Renal pelvis (tissue), 4 donors: Measurements from ENCODE around the gene APOD. TPM values are rescaled to one million over a fixed set of nuclear protein-coding genes. Genes with fewer than 3 reads are reported as not detected.

Experiments
- DNase-seq: peaks from one replicate; pipeline ENCODE4 v3.0.0-alpha.2; 2013
- polyA plus RNA-seq, 3 donors: library from polyadenylated mRNA; unstranded; fragments of 120-200 nt; gene quantifications; one replicate each; pipeline ENCODE4 v1.2.1, GENCODE V29; 2013; ENCODE audit not compliant: insufficient read length in 3 of 3

APOD gene
- polyA plus RNA-seq, 3 donors: 8.2 to 11.3 (median 10.0) TPM

DNA sequence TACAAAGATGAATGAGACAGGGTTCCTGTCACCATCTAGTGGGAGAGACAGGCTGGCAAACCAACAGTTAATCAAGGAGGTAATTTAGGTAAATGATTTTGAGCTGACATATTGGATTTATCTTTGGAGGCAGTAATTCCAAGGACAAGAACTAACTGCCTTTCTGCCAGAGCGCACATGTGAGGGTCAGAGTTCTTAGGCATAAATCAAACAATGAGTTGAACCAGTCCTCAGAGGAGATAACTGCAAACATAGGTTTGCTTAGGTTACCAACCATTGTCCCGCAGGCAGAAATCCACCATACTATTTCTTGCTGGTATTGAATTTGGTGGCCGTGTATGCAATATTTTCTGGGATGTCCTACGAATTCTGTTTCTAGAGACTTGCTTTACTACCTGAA, 26.4 kb downstream of the APOD start:
- no peak for DNase-seq

DNA sequence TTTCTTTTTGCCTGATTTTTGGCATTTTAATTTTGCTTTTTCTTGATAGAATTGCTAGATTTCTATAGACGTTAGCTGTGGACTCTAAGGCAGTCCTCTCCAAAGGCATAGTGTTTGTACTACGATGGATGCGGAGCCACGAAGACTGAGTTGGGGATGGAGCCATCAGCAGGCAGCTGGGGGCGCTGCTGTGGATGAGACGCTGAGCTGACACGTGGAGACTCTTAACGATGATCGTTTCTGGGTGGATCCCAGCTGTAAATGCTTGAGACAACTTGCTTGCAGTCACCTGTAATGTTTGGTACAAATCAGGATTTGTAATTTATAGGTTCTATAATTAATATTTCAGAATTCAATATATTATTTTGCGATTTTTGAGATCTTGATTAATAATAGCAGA, 27.4 kb downstream of the APOD start:
- DNase-seq: no peak

DNA sequence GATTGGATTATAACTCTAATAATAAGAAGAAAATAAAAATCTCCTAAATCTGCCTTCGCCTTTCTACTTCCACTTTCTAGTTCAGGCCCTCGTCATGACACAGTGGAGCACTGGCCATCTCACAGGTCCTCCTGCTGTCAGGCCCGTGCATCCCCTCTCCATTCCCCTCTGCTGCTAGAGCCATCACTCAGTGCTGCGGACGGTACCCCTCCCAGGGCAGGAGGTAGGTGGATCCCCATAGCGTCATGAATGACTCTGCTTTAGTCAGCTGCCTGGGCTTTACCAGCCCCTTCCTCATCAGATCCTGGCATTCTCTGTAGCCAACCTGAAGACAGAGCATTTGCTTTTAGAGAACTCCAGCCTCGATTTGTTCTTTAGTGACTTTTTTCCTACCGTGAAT, 28.6 kb downstream of the APOD start:
- no peak for DNase-seq

DNA sequence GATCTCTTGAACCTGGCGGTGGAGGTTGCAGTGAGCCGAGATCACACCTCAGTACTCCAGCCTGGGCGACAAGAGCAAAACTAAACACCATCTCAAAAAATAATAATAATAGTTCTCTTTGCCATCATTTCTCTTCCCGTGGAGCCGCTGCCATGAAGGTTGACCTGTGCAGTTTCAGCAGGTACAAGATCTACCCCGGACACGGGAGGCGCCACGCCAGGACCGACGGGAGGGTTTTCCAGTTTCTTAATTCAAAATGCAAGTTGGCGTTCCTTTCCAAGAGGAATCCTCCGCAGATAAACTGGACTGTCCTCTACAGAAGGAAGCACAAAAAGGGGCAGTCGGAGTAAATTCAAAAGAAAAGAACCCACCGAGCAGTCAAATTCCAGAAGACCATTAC, 29.3 kb downstream of the APOD start:
- no peak for DNase-seq

DNA sequence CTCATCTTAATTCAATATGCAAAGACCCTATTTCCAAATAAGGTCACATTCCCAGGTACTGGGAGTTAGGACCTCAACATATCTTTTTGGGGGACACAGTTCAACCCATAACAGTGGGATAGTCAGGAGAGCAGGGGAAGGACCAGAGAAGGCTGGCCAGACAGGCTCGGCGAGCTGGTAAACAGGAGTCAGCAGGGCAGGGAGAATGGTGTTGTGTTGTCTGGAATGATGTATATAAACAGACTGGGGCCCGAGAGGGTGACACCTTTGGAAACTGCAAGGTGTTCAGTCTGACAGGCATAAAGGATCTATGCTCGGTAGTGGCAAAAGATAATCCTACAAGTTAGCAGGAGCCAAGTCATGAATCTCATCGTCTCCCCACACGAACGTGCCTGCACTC, 30.5 kb downstream of the APOD start:
- no peak for DNase-seq

DNA sequence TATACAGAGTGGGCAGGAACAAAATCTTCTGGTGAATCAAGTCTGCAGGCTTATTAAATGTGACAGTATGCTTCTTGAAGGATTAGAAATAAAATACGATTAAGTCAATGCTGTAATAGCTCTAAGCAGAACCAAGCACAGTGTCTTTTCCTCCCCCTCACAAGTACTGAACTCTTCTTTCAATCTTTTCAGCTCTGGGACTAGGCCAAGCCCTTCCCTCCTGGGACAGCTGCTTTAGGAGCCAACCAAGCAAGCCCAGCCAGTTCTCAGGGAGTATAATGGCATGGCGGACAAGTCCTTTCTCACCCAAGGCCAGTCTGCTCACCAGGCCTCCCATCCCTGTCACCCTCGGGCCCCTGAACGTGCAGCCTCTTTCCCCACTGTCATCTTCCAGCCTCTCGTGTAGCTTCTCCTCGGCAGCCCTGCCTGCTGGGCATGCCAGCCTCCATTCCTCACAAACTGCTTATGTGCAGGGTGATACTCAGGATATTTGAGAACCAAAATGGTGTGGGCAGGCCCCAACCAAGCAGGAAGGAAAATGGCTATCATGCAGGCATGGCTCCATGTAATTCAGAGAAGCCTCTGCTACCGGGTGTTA, 32.3 kb downstream of the APOD start:
- no peak for DNase-seq

DNA sequence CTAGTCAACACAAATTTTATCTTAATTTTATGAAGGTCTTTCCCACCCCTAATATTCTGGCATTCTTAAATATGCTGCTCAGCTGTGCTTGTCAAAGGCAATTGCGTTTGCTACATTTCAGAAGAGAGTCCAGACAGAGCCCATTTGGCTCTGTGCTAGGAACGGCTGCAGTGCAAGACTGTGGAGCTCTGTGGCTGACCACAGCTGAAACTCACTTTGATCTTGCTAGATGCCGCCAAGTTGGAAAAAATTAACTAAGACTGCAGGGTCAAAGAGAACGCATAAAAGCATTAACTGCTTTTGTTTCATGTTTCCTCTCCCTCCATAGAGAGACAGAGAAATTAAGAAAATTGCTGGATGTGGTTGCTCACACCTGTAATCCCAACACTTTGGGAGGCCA, 33.0 kb downstream of the APOD start:
- DNase-seq: no peak

DNA sequence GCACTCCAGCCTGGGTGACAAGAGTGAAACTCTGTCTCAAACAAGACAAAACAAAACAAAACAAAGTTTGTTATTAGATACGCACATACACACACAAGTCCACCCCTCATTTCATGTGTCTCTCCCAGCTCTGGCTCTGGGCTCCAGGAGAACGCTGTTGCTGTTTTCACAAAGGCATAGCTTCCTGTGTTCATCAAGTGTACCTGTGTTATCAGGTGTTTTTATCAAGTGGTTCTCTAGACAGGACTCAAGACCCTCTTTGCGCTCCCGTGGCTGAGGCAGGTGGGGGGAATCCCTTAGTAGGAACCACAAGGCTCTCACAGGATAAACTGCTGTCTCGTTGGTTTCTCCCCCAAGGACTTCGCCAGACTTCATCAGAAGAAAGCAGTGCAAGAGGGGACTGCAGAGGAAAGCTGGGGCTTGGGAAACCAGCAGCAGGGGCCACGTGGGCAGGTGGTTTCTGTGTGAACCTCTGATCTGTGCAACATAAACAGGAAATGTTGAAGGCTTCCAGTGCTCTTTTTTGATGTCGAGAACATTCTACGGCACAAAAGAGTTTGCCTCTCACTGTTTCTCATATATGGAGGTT, 33.7 kb downstream of the APOD start:
- no peak for DNase-seq

DNA sequence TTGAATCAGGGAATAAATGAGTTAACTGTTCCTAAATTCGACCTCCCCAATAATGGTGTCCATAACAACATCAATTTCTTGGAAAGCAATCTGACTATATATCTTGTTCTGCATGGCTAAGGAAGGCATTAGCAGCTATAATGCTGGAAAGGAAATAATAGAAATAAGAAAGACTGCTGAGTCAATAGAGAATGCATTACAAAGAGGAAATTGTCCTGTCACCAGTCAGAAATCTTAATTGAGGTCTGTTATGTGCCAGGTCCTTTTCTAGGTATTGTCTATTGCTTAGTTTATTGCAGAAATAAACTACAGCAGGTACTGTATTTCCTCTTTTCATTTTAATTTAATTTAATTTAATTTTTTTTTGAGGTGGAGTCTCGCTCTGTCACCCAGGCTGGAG, 34.8 kb downstream of the APOD start:
- no peak for DNase-seq

DNA sequence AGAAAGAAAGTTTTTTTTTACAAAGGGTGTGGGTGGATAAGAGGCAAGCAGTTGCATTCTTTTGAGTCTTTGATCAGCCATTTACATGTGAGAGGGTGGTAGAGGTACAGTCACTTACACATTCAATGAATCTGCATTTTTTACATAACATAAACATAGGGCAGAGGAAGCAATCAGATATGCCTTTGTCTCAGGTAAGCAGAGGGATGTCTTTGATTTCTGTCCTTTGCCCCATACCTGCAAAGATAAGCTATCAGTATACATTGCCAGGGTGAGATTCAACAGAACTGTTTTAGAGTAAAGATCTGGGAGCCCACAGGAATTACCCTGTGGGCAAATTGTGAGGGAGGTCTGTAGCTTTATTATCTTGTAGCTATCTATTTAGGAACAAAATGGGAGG, 35.2 kb downstream of the APOD start:
- DNase-seq: no peak

DNA sequence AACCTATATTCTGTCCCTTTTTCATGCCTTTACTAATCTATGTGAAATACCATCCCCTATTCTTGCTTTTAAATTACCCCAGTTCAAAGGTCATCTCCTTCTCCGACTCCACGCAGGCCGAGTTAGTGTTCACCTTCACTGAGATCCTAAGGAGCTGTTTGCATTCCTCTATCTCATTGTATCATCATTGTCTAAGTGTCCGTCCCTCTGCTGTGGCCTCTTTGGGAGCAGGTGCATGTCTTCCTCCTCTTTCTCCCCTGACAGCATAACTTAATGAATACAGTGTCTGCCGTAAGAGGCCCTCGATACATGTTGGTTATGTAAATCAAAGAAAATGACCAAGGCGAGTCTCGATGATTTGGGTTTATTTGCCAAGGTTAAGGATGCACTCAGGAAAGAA, 35.7 kb downstream of the APOD start:
- DNase-seq: no peak

DNA sequence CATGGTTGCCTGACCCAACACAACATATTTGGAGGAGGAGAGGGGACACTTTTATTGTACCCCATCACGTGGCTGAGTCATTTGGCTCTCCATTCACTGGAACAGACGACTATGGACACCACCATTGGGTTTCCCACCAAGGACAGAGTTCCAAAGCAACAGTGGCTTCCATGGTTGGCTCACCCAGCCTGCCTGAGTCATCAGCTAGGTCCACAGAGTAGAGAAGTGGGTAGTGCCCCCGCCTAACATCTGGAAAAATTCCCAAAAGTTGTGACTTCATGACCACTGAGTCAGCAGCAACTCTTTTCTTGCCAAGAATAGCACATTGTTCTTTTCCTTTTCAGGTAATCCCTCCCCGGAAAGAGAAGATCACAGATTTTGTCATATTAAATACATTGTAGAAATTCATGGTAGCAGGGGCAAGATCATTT, 37.6 kb downstream of the APOD start:
- no peak for DNase-seq

DNA sequence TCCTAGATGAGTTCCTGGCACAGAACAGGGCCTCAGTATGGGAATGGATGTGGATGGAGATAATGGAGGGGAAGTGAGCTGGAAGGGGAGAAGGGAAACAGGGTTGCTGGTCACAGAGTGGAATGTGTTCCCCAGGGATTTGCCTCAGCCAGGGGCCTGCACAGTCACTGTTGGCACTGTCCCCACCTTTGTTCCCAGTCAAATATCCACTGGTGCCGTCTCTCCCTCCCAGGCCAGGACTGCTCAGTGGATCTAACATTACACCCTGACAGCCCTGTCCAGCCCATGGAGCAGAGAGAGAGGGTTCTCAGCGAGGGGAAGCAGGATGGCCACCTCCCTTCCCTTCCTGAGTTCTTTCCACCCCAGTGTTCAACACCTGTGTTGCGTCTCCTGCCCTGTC, 39.1 kb downstream of the APOD start:
- DNase-seq: no peak

DNA sequence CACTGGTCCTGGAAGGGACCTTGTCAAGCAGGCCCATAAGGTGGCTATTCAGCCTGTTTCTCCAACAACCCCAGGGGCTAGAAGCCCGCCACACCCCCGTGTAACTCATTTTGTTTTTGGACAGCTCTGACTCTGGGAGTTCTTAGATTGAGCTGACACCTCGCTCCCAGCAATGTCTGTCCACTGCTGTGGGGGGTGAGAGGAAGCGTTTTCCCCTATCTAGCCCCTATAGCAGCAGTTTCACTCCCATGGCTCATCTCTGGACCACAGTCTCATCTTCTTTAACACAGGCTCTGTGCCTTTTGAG, 39.6 kb downstream of the APOD start:
- DNase-seq: no peak

DNA sequence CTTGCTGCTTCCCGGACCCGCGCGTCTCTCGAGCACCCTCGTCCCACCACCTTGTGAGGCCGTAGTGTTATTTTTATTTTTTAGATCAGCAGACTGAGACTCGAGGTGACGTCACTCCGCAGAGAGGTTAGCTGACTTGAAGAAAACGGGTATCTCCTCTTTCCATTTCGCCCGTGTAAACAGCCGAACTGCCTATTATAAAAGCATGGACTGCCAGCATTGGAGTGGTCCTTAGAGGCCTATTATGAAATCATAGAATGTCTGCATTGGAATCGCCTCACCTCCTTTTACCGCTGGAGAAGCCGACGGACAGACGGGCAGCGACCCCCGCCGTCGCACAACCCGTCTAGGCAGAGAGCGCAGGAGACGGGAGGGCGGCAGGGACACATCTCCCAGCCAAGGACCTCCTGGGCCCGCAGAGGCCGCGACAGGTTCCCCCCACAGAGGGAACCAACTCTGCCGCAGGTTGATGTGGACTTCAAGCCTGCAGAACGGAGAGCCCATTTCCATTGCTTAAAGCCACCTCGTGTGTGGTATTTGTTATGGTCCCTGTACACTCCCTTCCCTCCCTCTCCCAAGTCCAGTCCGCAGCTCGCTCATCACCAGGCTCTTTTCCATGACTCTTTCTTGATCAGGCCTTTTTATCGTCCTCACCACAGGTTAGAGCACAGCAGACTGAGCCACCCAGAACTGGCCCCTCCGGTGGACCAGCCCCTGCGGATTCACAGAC, 40.1 kb downstream of the APOD start:
- DNase-seq: no peak

DNA sequence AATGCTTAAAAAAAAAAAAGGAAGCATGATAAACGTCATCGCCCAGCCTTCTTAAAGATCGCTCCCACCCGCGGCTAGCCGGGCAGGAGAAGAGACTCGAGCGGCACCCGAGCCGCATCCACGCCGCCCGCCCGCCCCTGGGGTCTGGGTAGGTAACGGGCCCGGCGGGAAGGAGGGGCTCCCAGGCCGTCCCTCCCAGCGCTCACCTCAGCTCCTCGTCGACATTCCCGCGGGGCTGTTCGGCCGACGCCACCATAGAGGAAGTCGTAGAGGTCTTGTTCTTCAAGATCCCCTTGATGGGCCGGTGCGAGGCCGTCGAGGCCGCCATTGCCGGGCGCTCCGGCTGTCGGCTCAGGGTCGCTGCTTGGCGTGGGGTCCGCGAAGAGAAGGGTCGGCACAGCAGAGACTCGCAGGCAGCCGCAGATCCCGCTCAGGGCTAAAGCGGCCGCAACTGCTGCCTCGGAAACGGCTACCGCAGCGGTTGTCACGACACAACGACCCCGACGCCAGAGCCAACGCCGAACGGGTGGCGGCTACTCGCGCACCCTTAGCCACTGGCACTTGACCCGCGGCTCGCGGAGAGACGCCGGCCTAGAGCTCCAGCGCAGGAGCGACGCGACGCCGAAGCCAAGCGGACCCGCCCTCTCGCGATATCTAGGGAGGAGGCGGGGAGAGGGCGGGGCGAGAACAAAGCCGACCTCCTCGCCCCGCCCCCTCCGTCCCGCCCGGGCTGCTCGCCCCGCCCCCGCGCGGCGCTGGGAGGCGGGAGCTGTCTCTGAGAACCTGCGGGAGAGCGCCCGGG, 40.8 kb downstream of the APOD start, which contains the start of gene PPP1R2:
PPP1R2 (minus strand) TSS at position 628 of the 802 bp plus-strand sequence; CDS start at position 328, 300 bp downstream.
- DNase-seq: peak; percentile 93

DNA sequence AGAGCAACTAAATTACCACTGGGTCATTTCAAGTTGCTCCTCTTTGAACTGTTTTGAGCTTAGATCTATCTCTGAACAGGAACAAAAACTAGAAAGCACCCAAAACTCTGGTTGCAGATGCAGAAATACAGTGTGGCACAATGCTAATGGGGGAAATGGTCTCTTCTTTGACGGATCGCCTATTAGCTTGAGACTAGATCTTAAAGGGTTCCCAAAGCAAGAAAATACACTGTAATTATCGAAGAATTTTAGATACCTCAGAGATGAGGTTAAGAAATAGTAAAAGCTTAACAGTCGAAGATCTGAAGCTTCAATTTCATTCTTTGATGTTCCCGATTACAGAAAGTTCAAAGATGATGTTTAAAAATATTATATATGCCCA, 41.4 kb downstream of the APOD start:
- no peak for DNase-seq

DNA sequence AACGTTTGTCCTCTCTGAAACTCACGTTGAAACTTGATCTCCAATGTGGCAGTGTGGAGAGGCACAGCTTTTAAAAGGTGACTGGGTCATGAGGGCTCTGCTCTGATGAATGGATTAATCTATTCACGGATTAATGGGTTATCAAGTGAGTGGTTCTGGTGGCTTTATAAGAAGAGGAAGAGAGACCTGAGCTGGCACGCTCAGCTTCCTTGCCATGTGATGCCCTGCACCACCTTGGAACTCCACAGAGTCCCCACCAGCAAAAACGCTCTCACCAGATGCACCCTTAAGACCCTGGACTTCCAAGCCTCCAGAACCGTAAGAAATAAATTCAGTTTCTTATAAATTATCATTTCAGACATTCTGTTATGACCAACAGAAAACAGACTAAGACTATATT, 43.2 kb downstream of the APOD start:
- DNase-seq: no peak

DNA sequence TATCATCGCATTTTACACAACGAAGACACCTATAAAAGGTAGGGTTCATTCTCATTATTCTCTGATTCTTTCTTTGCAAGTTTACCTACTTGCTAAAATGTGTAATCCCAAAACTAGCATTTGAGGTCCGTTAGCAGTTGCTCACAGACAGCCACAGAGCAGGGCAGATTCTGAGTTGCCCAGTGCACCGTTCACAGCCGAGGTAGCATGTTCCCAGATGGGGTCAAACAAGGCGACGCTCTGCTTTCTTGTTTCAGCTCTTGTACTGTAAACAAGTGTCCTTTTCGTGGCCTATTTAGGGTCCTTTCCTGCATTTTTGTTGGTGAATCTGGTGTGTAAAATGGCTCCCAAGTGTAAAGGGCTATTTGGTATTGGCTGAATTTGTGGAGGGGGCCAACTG, 43.7 kb downstream of the APOD start:
- no peak for DNase-seq

DNA sequence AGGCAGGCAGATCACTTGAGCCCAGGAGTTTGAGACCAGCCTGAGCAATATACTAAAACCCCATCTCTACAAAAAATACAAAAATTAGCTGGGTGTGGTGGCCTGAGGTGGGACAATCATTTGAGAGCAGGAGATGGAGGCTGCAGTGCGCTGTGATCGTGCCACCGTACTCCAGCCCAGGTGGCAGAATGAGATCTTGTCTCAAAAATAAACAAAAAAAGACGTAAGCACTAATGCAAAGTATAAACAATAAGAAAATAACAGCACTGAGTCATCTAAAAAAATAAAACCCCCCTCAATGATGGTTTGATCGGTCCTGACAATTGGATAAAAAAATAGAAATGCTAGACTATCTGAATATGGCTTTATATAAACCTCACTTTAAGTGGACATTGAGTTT, 44.3 kb downstream of the APOD start:
- no peak for DNase-seq

DNA sequence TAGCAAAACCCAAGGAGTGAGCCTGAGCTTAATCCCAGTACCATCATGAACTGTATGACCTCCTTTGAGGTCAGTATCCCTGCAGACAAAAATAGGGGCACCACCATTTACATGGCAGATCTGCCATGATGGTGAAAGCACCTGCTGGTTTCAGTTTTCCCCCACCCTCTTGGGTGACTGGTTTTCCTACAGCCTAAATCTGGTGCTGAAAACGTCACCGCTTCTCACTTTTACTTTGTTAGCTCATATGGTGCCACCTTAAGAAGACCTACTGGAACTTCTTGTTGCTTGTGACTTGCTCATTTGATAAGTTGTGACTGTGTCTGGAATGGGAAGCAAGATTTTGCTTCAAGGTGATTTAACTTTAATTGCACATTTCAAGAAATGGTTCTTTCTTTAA, 45.7 kb downstream of the APOD start:
- no peak for DNase-seq

DNA sequence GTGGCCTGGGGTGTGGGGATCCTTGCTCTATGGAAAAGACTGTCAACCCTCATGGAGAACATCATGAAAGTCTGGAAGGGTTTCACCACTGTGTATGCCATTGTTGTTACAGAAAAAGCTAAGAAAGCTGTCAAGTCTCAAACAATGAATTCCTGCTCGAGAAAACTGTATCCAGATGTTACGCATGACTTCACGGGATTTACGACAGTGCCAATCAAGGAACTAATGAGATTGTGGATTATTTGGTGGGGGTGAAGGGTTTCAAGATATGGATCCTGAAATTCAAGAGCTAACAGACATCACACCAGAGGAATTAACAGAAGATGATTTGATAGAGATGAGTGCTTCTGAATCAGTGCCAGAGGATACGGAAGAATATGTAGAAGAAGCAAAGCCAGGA, 48.4 kb downstream of the APOD start:
- DNase-seq: no peak

DNA sequence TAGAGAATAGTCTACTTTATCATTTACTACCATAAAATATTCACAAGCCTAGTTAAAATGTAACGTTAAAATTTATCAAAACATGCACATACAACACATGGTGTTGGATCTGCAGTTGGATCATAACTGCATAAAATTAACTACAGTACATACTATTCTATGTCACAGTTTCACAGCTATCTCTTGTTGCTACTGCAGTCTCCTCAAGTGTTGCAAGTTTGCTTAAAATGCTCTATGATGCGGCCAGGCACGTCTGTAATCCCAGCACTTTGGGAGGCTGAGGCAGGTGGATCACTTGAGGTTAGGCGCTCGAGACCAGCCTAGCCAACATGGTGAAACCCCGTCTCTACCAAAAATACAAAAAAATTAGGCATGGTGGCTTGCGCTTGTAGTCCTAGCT, 50.9 kb downstream of the APOD start:
- no peak for DNase-seq
